ENCODE measurements around the gene SERTAD4. TPM values are rescaled to one million over a fixed set of nuclear protein-coding genes. Genes with fewer than 3 reads are reported as not detected.

SERTAD4 gene
- total and polyA plus RNA-seq, 2 of the 8 experiments (the other 6 are each of a cell fraction or from before 2014, with no cell fraction given), result 0.54 to 3.2 TPM

GRCh38 chr1:210214573-210215409, 17.8 kb upstream of the SERTAD4 start:
- no peaks in the 10 kb centered on the region for H3K79me2 ChIP-seq (ENCODE audit: control insufficient read depth in 1 of 2, insufficient read depth in 2 of 2, low read length in 2 of 2)
- H3K36me3 ChIP-seq (ENCODE audit: control insufficient read depth in 2 of 4, insufficient read depth in 4 of 4, low read length in 3 of 4), result no peaks in the 10 kb centered on the region
- H3K9me3 ChIP-seq (ENCODE audit: insufficient read depth in 2 of 2, low read depth in 1 of 2, low read length in 1 of 2), result no peaks in the 10 kb centered on the region
- H3K9ac ChIP-seq (replicated peaks in 1 of 4; ENCODE audit: extremely low read depth in 1 of 4, low read depth in 3 of 4, low read length in 3 of 4), result no peak overlapping the region
- no peak overlapping the region for H3K4me3 ChIP-seq (ENCODE audit: extremely low read depth in 1 of 4, insufficient read depth in 2 of 4, low read depth in 3 of 4, low read length in 4 of 4)
- 89% methylated on average over 4 of the region's 4 CpGs; no CpG with 5 or more reads in 1 of the 2 experiments for WGBS, 2 experiments (ENCODE audit: extremely low coverage in 1 of 2, insufficient coverage in 1 of 2, insufficient read length in 1 of 2, insufficient replicate concordance in 2 of 2, low coverage in 1 of 2, low lambda C conversion rate in 2 of 2, missing lambda C conversion rate in 1 of 2)
- H4K5ac ChIP-seq (ENCODE audit: insufficient read length, low read depth, low read length), result no peak overlapping the region
- 0 out of 2 replicates have a peak overlapping the region, but pooled peaks have one; percentile 45 for H2AFZ ChIP-seq (ENCODE audit: low read length)
- ChIA-PET POLR2A (ENCODE audit: partially characterized antibody) (interaction anchor here (1.2 kb wide), 1 partner anchor 159 kb away, joined by 3 read pairs; no protein-coding TSS in a partner anchor), CTCF (ENCODE audit: partially characterized antibody) (interaction anchor here (1.0 to 1.2 kb wide), 2 partner anchors 88 to 96 kb away, joined by 3 to 5 read pairs; no protein-coding TSS in a partner anchor)
- H2BK5ac ChIP-seq (ENCODE audit: low read depth, low read length), result no peak overlapping the region
- H3K14ac ChIP-seq (ENCODE audit: insufficient read length), result no peak overlapping the region
- no peak overlapping the region for H3K23ac ChIP-seq (ENCODE audit: insufficient read length)
- no peak overlapping the region for H3K27ac ChIP-seq (ENCODE audit: low read depth, low read length)
- H4K20me1 ChIP-seq (replicated peaks in 1 of 2; ENCODE audit: control insufficient read depth in 1 of 2, insufficient read depth in 2 of 2, low read length in 2 of 2), result no peaks in the 10 kb centered on the region
- no peak overlapping the region for H2BK15ac ChIP-seq (ENCODE audit: low read length)
- H3K23me2 ChIP-seq (ENCODE audit: low read depth, low read length), result no peaks in the 10 kb centered on the region
- H3K4ac ChIP-seq (replicated peaks; ENCODE audit: insufficient read length, low read depth, low read length), result no peak overlapping the region
- no peaks in the 10 kb centered on the region for H3K27me3 ChIP-seq (replicated peaks in 1 of 4; ENCODE audit: control insufficient read depth in 3 of 4, extremely low read depth in 1 of 4, insufficient read depth in 3 of 4, low read length in 3 of 4)
- H3K18ac ChIP-seq (ENCODE audit: extremely low read depth, low read length), result no peak overlapping the region
- H3K4me1 ChIP-seq (replicated peaks in 1 of 4; ENCODE audit: control insufficient read depth in 3 of 4, insufficient read depth in 4 of 4, low read length in 3 of 4), result peaks cover 0 to 3% (median 0%) of the 10 kb centered on the region in 4 experiments; a peak in 1 of 7 replicates
- no peak overlapping the region for H2BK20ac ChIP-seq (ENCODE audit: low read length)
- H2BK120ac ChIP-seq (replicated peaks; ENCODE audit: low read depth, low read length), result no peak overlapping the region
- no peak overlapping the region for H3K56ac ChIP-seq (replicated peaks; ENCODE audit: insufficient read length, low read depth, low read length)
- FAIRE-seq, result no peak
- no peak overlapping the region for H3K4me2 ChIP-seq (ENCODE audit: insufficient read depth in 1 of 2, low read depth in 2 of 2, low read length in 2 of 2)
- no peaks in the 10 kb centered on the region for H3K79me1 ChIP-seq (ENCODE audit: low read depth, low read length)
- no peak overlapping the region for H4K91ac ChIP-seq (replicated peaks; ENCODE audit: insufficient read length, low read length)
- no peak for DNase-seq (ENCODE audit: low read depth in 1 of 2, low spot score in 2 of 2)
- no peak overlapping the region for H2AK5ac ChIP-seq (ENCODE audit: low read depth, low read length)
- TF ChIP-seq RBBP5 (IDR thresholded peaks at IDR 0.05; ENCODE audit: borderline replicate concordance, low read depth, low read length) (no peak), PHF8 (conservative IDR thresholded peaks at IDR 0.05; ENCODE audit: low read depth, low read length) (no peak), BCL11A (IDR thresholded peaks at IDR 0.05; ENCODE audit: low read depth in 2 of 2, low read length in 2 of 2) (no peak), CBX8 (IDR thresholded peaks at IDR 0.05; ENCODE audit: borderline replicate concordance, low read depth, low read length) (no peak), HDAC2 (IDR thresholded peaks at IDR 0.05; ENCODE audit: borderline replicate concordance in 1 of 2, low read depth in 2 of 2, low read length in 2 of 2) (no peak), MAX (IDR thresholded peaks at IDR 0.05) (no peak), BRCA1 (IDR thresholded peaks at IDR 0.05; ENCODE audit: low read depth, low read length) (no peak), ATF3 (IDR thresholded peaks at IDR 0.05; ENCODE audit: insufficient read depth, low read depth, low read length) (no peak), KDM1A (IDR thresholded peaks at IDR 0.05; ENCODE audit: borderline replicate concordance, low read length) (no peak), MAFK (IDR thresholded peaks at IDR 0.05; ENCODE audit: low read depth, low read length) (no peak), FOSL1 (IDR thresholded peaks at IDR 0.05; ENCODE audit: insufficient read depth, low read depth, low read length) (no peak)
- H2BK12ac ChIP-seq (ENCODE audit: low read depth, low read length), result no peak overlapping the region
- H4K8ac ChIP-seq (ENCODE audit: extremely low read depth, insufficient read depth, low read length), result no peak overlapping the region

Measured in H1 (cell line).